Testis (tissue), 3 donors: Measurements from ENCODE around the gene CHRNA7. TPM values are rescaled to one million over a fixed set of nuclear protein-coding genes. Genes with fewer than 3 reads are reported as not detected.

Experiments used
- DNase-seq: peaks from one replicate; pipeline ENCODE4 v3.0.0-alpha.2; 2019
- H3K27ac ChIP-seq, 2 donors: fragments of 200-600 bp; sonication (generic); one replicate each; pipeline ENCODE4 v1.5.1; 2019
- H3K27me3 ChIP-seq: fragments of 200-600 bp; sonication (generic); one replicate; pipeline ENCODE4 v1.5.1; 2019
- H3K36me3 ChIP-seq: fragments of 200-600 bp; sonication (generic); one replicate; pipeline ENCODE4 v1.5.1; 2017; ENCODE audit warnings: low read depth; ENCODE audit errors: missing control alignments
- H3K4me1 ChIP-seq: fragments of 200-600 bp; sonication (generic); one replicate; pipeline ENCODE4 v1.5.1; 2019
- H3K4me3 ChIP-seq, 2 donors: fragments of 200-600 bp; sonication (generic); one replicate each; pipeline ENCODE4 v1.5.1; 2017 to 2019
- H3K9me3 ChIP-seq: fragments of 200-600 bp; sonication (generic); one replicate; pipeline ENCODE4 v1.5.1; 2017
- POLR2A ChIP-seq: fragments of 450-650 bp; IDR thresholded peaks from one replicate; pipeline ENCODE4 v1.6.1; 2017; ENCODE audit warnings: antibody characterized with exemption, mild to moderate bottlenecking, moderate library complexity
- WGBS, 2 donors: methylation state at CpG; one replicate each; pipeline ENCODE4 v1.1.5; 2018; 5-methylcytosine and 5-hydroxymethylcytosine counted together
- intact Hi-C: fragments of 100-400 bp; cut with DNase I; formaldehyde crosslinking; loops from one replicate; pipeline ENCODE4 v1.15.1; 2023; ENCODE audit warnings: low total_unique reads
- polyA plus RNA-seq: library from polyadenylated mRNA; stranded (reverse); fragments of 350-450 nt; fragmentation: Illumina TruSeq; extraction: RNeasy Lipid Tissue Mini Kit (QIAGEN cat#74804); gene quantifications from one replicate; pipeline ENCODE4 v1.2.3, GENCODE V29; 2014; ENCODE audit warnings: low read depth, low replicate concordance; ENCODE audit not compliant: insufficient read depth
- total RNA-seq, 2 donors: library from RNA; depleted of rRNA; stranded (reverse); fragments of >200 nt; gene quantifications; one replicate each; pipeline ENCODE4 v1.2.3, GENCODE V29; 2016
- TF ChIP-seq, protein P1 (sequence below), 3 experiments: fragments of 450-650 bp in 2 of 3; fragments of 200-600 bp in 1 of 3; sonication (generic) in 1 of 3; IDR thresholded peaks; one replicate each; pipeline ENCODE4 v1.5.1; 2016 to 2019; ENCODE audit warnings: antibody characterized with exemption in 3 of 3, mild to moderate bottlenecking in 2 of 3, moderate library complexity in 1 of 3

CHRNA7 gene
- total and polyA plus RNA-seq, 3 donors from 2014 or later = 6.2 to 24.5 (median 17.8) TPM

DNA sequence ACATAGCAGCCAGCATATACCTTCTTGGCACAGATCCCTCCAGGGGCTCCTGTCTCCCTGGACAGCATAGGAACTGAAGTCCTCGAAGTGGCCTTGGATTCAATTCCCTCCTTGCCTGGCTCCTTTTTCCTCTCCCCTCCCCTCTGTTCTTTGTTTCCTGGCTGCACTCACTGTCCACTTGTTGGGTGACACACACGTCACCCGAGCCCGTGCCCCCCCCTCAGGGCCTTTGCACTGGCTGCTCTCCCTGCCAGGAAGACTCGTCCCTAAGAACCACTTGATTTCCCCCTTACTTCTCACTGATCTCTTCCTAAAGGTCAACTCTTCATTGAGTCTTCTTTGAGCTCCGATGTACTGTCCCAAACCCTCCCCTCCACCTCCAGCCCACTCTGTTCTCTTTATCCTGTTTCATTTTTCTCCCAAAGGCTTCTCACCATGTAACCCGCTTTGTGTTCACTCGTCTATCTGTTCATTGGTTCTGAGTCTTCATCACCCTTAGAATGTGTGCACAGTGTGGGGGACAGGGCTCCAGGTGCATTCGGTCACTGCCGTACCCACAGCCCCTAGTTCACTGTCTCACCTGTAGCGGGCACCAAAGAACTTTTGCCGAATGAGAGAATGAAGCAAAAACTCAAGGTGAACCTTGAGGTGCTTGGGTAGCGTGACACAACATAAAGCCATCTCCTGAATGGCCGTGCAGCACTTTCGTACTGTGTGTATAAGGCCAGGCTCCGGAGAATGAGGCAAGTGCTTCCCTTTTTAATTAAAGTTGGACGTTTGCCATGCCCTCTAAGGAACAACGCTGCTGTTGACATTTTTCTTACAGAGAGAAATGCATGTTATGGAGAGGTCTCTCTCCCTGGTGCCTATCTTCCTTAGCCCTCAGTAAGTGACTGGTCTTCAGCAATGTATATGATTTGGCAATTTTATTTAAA, 74.0 kb downstream of the CHRNA7 start:
- DNase-seq = no peak
- 74 to 78% methylated on average over 18 of the region's 18 CpGs for WGBS, 2 donors
- Histone ChIP-seq H3K9me3 (no peaks in the 10 kb centered on the region), H3K27me3 (no peaks in the 10 kb centered on the region), H3K36me3 (no peaks in the 10 kb centered on the region), H3K4me3 (no peak overlapping the region), H3K4me1 (no peaks in the 10 kb centered on the region), H3K27ac (no peak overlapping the region)
- TF ChIP-seq POLR2A = no peak
- intact Hi-C loops = no loop called here

DNA sequence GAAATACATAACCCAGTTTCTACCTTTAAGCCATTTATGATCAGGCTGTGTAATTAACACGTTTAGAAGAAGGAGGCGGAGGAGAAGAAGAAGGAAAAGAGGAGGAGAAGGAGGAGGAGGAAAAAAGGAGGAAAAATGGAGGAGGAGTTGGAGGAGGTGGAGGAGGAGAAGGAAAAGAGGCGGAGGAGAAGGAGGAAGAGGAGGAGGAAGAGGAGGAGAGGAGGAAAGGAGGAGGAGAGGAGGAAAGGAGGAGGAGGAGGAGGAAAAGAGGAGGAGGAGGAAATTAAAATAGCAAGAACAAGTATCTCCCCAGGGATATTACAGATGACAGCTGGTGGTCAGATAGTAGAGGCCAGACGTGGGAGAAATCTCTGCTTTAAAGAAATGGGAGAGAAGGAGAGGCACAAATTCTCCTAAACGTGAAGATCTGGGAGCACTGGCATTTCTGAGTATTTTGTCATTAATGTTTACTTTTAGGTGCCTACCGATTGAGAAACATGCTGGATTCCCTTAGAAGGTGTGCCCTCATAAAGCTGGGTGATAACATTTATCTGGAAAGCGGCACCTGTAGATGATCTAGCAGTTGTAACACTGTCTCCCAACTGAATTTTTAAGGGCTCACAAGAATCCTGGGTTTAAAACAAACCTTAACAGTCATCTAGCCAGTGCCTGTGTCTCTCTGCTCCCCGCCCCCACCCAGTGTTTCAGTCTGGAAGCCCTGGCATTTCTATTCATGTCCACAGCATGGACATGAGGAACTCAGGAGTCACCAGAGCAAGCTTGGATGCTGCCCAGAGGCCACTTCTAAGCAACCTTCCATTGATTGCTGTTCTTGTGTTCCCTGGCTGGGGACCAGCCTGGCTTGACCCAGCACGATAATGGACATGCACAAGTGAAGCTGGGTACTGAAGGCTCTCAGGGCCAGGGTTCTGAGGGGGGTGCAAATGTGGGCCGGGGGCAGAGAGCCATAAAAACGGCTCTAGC, 75.2 kb downstream of the CHRNA7 start:
- intact Hi-C loops = no loop called here

DNA sequence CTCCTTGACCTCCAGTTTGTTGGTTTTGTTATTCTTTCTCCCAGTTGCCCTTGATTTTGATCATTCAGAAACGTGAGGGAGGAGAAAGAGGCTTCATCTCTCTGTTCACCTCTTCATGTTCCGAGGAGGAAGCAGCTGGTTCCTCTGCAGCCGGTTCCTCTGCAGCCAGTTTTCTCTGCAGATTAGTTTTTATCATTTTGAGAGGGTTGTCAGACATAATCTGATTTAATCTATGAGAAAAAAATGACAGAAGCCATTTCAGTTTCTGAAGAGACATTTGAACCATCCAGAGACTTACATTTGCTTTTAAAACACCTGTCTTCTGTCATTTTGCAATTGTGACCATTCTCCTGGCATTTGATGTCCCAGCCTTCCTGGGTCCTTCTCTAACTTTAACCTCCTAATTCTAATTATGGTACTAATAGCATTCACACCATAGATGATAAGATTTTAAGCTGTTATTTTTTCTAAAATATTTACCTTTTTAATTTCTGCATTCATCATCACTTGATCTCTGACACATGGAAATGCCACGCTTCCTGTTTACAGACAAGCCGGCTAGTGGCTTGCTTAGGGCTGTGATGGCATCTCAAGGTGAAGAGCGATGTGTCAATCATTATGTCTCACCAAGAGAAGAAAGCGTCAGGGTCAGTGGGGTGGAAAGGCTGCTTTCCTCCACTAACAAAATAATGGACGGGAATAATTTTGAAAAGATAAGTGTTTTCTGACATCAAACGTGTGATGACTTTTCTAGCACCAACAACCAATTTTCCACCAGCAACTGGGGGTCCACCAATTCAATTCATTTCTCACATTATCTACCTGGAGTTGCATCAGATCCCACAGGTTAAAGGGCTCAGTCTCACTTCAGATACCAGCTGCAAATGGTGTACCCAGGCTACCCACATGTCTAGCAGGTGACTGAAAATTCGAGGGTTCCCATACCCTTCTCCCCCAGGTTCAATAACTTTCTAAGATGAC, 76.4 kb downstream of the CHRNA7 start:
- Histone ChIP-seq H3K4me3 (no peak overlapping the region), H3K27me3 (no peaks in the 10 kb centered on the region), H3K4me1 (no peaks in the 10 kb centered on the region), H3K36me3 (no peaks in the 10 kb centered on the region), H3K27ac (no peak overlapping the region), H3K9me3 (no peaks in the 10 kb centered on the region)
- TF ChIP-seq, protein P1, sequence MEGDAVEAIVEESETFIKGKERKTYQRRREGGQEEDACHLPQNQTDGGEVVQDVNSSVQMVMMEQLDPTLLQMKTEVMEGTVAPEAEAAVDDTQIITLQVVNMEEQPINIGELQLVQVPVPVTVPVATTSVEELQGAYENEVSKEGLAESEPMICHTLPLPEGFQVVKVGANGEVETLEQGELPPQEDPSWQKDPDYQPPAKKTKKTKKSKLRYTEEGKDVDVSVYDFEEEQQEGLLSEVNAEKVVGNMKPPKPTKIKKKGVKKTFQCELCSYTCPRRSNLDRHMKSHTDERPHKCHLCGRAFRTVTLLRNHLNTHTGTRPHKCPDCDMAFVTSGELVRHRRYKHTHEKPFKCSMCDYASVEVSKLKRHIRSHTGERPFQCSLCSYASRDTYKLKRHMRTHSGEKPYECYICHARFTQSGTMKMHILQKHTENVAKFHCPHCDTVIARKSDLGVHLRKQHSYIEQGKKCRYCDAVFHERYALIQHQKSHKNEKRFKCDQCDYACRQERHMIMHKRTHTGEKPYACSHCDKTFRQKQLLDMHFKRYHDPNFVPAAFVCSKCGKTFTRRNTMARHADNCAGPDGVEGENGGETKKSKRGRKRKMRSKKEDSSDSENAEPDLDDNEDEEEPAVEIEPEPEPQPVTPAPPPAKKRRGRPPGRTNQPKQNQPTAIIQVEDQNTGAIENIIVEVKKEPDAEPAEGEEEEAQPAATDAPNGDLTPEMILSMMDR (IDR thresholded peaks at IDR 0.05) = no peak
- TF ChIP-seq POLR2A = no peak
- intact Hi-C loops = no loop called here
- DNase-seq = no peak
- WGBS, 2 donors = 69 to 72% methylated on average over 10 of the region's 10 CpGs

More for the DNA sequence above, 75.2 kb downstream of the CHRNA7 start:
- DNase-seq = no peak
- Histone ChIP-seq H3K27me3 (no peaks in the 10 kb centered on the region), H3K9me3 (no peaks in the 10 kb centered on the region), H3K4me1 (no peaks in the 10 kb centered on the region), H3K27ac (no peak overlapping the region), H3K36me3 (no peaks in the 10 kb centered on the region), H3K4me3 (no peak overlapping the region)
- 46 to 55% methylated on average over 11 of the region's 11 CpGs for WGBS, 2 donors
- TF ChIP-seq POLR2A = no peak

DNA sequence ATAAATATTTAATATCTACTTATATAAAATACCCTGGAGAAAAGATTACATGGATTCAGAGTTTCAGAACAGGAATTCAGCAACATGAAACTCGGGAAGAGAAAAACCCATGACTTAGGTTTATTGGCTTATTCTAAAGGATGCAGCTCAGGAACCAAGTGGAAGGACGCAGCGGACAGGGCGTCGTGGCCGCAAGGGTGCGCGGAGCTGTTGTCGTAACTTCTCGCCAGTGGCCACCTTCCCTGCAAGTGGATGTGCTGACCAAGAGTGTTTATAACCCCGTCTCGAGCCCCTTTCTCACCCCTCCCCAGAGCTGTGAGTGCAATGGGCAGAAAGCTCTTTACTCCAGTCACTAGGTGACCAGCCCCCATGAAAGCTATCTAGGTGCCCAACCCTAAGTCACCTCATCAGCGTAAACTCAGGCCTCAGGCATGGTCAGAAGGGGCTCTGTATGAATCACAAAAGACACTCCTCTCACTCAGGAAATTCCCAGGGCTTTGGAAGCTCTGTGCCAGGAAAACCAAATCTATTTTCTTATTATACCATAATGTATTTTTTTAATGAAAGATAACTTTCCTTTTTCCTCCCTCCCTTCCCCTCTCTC, 77.3 kb downstream of the CHRNA7 start:
- no peaks in the 10 kb centered on the region for H3K4me1 ChIP-seq
- no peaks in the 10 kb centered on the region for H3K36me3 ChIP-seq
- H3K4me3 ChIP-seq = no peak overlapping the region
- H3K27me3 ChIP-seq = no peaks in the 10 kb centered on the region
- no peak for DNase-seq
- no peaks in the 10 kb centered on the region for H3K9me3 ChIP-seq
- intact Hi-C loops = no loop called here
- TF ChIP-seq POLR2A = no peak
- TF ChIP-seq, protein P1 (IDR thresholded peaks at IDR 0.05) = no peak
- no peak overlapping the region for H3K27ac ChIP-seq
- 88 to 92% methylated on average over 13 of the region's 13 CpGs for WGBS, 2 donors

DNA sequence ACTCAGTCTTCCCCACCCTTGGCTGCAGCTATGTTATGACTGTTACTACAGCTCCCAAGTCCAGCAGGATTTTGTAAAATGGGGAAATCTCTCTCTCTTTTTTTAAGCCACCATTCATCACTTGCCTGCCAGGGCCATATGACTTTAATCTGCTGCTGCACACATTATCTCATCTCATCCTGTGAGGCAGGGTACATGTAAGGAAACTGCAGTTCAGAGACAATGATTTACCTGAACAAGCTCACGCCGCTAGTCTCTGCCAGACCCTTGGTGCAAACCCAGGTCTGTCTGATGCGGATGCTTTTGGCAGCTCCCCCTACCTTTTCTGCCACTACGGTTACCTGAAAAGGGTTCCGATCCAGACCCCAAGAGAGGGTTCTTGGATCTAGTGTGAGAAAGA, 78.3 kb downstream of the CHRNA7 start:
- no peak for DNase-seq
- intact Hi-C loops = no loop called here
- H3K27ac ChIP-seq = no peak overlapping the region

More for the DNA sequence above, 78.3 kb downstream of the CHRNA7 start:
- no peaks in the 10 kb centered on the region for H3K9me3 ChIP-seq
- 95 to 96% methylated on average over 5 of the region's 5 CpGs for WGBS, 2 donors
- no peaks in the 10 kb centered on the region for H3K4me1 ChIP-seq
- TF ChIP-seq POLR2A = no peak
- TF ChIP-seq, protein P1 (IDR thresholded peaks at IDR 0.05) = no peak
- no peaks in the 10 kb centered on the region for H3K36me3 ChIP-seq
- no peaks in the 10 kb centered on the region for H3K27me3 ChIP-seq
- no peak overlapping the region for H3K4me3 ChIP-seq
